GM18867 (cell line): ENCODE results near the gene ULK2.

Source experiments
- ATAC-seq: cut with Tn5 transposase; IDR thresholded peaks from one replicate; pipeline ENCODE4 v1.9.1; 2021; ENCODE audit warnings: mild to moderate bottlenecking, moderate library complexity; ENCODE audit not compliant: unreplicated experiment

Gene ULK2

DNA sequence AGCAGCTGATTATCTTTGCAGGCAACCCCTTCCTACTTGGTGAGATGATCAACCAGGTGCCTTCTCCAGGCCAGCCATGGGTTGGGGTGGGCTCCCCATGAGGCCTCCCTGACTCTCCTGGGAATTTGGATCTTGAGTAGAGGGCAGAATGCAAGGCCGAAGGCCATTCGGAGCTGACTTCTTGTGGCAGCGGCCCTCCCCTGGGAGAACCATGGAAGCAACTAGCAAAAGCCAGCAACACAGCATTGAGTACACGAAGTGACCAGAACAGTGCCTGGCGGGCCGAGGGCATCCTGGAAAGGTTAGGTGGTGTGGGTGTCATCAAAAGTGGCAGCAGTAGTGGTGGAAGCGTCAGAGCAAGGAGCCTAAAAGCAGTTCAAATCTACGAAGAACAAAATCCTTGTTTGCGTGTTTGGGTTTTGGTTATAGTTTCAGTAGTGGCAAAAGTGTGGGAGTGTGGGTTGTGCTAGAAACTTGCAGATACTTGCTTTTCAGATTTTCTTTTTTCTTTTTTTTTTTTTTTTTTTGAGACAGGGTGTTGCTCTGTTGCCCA lies 117.6 kb downstream of the ULK2 start:
- ATAC-seq: no peak

DNA sequence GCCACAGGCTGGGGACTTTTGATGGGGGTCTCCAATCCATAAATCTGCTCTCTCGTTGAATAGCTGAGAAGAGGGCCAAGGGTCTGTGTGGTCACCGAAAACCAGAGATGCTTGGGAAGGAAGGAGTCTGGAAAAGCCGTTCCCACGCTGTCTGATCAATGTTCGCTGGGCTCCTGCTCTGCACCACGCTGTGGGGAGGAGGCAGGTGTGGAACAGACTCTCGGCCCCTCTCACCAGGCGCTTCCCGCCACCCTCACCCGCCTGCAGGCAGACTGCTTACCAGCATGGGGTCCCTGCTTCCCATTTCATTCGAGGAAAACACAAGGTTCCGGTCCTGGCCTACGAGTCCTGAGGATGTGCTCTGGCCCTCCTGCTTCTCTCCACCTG lies 118.9 kb downstream of the ULK2 start:
- no peak for ATAC-seq

DNA sequence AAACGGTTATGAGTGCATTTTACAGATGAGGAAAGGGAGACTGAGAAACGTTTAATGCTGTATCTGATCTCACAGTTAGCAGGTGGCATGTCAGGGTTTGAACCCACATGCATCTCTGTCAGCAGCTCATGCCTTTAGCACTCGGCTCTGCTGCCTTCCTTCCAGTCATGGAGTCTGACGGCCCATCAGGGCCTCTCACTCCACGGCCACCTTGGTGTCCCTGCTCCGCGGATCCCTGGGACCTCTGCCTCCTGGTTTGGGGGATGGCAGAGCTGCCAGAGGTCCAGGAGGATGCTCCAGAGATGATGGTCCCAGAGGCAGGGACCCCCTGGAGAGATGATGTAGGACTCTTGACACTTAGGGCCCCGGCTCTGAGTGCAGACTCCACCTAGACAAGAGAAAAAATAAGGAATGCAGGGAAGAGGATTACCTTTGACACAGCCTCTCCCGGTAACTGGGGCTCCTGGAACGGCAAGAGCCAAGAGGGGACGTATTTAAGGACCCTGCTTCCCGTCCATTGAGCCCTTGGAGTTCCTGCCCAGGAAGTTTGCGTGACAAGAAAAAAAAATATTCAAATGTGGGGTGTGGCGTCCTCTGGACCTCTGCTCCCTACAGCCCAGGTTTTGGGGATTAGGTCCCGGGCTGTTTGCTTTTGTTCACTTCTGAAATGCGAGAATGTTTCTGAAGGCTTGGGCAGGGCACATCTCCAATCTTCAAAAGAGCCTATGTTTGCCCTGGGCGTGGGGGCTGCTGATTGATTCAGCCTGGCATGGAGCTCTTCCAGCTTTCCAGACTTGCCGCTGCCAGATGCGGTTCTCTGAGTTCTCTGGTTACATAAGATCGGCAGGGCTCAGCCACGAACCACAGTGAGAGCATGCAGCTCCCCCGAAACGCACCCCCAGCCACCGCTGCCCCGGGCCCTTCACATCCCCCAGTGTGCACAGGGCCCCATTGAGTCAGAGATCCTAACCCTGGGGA lies 119.6 kb downstream of the ULK2 start, which contains the start of gene ALDH3A1:
Gene ALDH3A1, minus strand, starts transcription at position 470 of the 978 bp plus-strand sequence. CDS start 3,169 bp downstream, outside the sequence.
- ATAC-seq: no peak

DNA sequence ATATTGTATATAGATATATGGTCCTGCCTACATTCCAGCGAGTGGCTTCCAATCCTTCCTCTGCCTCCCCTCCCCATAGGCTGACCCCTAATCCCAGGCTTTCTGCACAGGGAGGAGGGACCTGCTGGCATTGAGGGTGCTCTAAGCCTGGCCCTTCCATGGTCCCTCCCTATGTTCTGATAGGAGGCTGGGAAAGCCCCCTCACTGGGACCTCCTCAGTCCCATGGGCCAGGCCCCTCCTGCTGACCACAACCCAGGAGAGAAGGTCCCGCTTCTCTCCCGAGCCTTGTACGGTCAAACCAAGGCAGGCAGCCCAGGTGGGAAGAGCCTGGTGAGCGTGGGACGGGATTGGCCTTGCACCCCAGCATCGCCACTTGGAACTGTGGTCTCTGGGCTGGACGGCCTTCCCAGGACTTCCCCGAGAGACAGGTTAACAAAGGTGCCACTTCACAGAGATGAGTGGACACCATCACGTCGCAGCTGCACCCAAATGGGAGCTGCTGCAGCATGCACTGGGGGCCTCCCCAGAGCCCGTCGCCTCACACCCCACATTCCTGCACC lies 120.5 kb downstream of the ULK2 start:
- ATAC-seq: no peak

DNA sequence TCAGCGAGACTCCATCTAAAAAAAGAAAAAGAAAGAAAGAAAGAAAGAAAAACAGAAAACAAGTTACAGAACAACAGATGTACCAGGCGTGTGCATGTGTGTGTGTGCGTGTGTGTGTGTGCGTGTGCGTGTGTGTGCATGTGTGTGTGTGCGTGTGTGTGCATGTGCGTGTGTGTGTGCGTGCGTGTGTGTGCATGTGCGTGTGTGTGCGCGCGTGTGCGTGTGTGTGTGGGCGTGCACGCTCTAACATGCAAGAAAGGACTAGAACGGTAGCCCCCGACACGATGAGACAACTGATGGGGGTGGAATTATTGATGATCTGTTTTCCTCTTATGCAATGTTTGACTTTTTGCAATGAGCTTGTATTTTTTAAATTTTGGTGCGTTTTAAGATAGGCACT lies 121.2 kb downstream of the ULK2 start:
- ATAC-seq: no peak

DNA sequence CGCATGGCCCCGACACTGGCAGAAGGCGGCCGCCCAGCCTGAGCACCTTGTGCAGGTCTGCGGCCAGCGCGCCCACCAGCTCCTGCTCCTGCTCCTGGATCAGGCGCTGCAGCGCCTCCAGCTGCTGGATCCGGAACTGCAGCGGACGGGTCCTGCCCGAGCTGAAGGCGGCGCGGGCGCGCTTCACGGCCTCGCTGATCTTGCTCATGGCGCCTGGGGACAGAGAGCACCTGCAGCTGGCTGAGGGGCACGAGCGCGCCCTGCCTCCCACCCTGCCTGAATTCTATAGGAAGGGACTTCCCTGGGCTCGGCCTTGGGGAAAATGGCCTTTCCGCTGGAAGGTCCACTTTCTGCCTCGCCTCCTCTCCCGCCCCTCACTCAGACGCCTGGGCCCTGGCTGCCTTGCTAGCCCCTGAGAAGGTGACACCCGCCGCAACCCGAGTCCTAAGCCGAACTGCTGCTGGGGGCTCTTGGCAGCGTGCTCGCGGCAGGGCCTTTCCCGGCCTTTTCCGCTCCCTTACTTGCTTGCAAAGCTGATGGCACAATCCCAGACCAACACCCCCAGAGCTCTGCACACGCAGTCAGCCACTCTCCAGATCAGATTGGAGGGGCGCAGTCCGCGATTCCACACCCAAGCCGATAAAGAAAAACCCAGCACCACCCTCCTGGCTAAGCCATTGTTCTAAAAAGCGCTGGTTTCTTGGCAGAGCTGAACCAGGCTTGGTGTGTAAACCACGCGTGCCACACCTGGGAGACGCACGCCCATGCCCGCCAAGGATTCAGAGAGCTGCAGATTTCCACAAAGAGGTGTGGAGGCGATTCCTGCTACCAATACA lies 122.6 kb downstream of the ULK2 start:
- ATAC-seq: no peak

DNA sequence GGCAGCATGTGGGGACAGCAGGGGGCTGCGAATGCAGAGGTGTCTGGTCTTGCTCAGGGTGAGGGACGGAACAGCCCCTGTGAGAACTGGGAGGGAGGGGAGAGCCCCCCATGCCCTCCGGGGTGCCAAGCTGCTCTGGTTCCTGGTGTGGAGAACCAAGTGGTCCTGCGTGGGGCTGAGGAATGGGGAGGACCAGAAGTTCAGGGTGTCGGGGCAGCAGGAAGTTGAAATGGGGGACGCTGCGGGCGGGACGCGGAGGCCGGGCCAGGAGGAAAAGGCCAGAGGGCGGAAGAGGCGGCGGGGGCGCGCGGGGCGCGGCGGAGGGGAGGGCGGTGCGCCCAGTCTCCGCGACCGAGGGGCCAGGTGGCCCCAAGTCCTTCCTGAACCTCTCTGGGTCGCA lies 123.2 kb downstream of the ULK2 start:
- ATAC-seq: no peak

DNA sequence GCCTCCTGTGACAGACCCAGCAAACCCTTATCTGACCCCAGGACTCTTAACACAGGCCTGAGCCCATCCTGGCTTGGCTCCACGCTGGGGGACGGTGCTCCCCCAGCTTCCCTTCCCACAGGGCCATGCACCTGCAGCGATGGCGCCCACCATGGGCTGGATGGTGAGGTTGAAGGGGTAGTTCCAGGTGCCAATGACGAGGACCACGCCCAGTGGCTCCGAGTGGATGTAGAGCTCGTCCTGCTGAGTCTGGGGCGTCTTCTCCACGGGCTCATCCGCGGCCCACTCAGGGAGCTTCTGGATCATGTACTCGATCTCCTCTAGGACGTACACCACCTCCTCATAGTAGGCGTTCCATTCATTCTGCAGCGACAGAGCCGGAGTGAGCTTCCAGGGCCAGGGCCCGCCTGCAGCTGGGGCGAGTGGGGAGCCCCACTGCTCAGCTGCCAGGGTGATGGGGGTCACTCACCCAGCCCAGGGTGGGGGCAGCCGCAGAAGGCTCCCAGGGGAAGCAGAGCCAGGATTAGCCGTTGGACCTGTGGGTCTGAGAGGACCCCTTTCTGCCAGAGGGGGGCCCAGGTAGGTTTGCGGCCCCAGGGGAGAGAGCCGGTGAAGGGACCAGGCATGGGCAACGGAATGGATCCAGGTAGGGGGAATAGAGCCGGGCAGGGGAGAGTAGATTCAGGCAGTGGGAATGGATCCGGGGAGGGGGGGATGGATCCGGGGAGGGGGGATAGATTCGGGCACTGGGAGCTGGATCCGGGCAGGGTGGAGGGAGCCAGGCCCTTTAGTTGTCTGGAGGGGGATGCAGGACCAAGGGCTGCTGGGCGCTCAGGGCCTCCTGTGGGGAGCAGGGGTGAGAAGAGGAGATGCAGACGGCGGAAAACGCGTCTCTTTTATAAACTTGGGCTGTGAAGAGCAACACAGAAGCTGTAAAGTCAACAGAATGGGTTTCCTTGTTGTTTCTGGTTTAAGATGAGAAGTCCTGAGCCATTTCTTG lies 124.3 kb downstream of the ULK2 start:
- no peak for ATAC-seq

DNA sequence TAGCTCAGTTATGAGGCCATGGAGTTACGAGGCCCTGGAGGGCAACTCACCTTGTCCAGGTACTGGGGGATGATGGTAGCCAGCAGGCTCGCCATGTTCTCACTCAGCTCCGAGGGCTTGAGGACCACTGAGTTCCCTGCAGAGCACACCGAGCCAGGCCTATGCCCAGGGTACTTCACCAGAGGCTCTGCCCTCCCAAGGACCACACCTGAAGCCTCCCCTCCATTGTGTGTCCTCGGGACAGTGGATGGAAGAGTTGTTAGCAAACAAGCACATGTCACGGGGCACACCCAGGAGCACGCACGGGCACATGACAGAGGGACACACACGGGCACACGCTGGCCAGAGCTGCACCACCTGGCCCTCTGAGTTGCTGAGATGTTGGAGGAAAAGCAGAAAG lies 125.2 kb downstream of the ULK2 start:
- no peak for ATAC-seq

DNA sequence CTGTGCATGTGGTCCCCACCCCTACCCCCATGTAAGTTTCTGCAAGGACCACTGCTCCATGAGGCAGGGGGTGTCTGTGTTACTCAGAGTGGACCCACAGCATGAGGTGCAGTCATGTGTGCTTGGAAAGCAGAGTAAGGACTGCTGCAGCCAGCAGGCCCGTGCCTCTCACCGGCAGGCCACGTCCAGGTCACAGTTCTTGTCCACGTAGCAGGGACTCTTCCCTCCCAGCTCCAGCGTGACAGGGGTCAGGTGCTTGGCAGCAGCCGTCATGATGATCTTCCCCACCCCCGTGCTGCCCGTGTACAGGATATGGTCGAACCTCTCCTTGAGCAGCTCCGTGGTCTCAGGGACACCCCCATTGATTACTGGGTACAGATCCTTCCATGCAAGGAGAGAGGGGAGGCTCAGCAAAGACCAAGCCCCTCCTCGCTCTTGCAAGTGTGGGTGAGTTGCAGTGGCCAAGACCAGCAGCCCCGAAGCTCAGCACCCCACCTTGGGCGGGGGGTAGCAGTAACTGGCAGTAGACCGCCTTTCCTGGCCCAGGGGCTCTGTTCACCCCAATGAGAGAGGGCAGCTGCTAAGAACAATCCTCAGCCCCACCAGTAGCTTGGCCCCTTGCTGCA lies 125.8 kb downstream of the ULK2 start:
- no peak for ATAC-seq

DNA sequence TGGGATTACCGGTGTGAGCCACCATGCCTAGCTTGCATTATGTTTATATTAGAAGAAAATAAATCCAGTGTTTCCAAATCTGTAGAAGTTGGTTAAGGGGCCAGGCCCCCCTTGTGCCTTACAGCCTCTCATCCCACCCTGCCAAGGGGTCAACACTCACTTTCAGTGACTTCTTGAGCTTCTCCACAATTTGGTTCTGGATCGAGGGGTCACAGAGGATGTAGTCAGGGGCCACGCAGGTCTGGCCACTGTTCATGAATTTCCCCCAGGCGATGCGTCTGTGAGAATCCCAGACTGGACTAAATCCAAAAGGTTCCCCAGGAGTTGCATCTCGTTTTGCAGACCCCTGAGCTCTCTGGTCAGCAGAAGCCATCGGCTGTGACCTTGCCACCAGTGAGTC lies 126.8 kb downstream of the ULK2 start:
- ATAC-seq: no peak

DNA sequence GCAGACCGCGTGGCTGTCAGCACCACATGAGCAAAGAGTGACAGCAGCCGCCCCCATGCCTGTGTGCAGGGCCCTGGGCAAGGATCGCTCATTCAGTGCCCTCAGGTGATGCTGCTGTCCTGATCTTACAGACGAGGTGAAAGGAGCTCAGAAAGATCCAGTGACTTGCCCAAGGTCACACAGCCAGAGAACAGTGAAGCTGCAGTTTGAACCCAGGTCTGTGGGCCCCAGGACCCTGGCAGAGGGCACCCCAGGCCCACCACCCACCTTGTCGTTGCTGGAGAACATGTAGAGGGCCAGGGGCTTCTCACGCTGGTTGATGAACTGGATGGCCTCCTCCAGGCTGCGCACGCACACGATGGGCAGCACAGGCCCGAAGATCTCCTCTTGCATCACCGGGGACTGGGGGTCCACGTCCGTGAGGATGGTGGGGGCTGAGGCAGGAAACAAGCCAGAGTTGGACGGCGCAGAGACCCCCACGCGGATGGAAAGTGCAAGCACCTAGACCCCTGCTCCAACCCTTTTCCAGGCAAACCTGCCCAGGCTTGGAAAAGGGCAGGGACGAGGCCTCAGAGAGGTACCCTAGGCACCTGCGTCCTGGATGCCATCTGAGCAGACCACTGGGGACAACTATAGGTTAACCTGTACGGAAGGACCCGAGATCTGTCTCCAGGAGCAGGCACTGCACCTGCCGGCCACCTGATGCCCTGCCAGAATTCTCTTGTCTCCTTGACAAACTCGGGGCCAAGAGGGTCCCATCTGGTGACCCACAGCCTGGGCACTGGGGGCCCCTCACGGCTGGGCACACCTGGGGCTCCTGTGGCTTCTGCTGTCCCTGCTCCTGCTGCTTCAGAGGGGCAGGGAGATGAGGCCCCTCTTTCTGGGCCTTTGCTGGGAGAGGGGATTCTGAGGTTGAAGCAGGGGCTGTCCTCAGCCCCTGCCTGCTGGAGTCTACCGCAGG lies 128.2 kb downstream of the ULK2 start:
- no peak for ATAC-seq

DNA sequence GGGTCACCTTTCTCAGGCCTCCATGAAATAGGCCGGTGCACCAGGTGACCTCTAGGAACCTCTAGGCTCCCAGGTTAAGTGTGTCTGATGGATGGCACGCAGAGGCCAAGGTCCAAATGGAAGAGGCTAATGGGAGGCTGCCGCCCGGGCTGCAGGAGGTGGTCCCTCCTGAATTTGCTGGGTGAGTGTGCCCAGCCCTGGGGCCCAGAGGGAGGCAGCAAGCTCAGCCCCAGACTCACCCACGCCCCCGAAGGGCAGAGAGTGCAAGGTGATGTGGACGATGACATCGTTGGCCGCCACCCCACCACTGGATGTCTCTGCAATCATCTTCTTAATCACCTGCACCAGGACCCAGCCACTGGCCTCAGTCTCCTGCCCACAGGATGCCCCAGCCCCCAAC lies 129.0 kb downstream of the ULK2 start:
- ATAC-seq: no peak

DNA sequence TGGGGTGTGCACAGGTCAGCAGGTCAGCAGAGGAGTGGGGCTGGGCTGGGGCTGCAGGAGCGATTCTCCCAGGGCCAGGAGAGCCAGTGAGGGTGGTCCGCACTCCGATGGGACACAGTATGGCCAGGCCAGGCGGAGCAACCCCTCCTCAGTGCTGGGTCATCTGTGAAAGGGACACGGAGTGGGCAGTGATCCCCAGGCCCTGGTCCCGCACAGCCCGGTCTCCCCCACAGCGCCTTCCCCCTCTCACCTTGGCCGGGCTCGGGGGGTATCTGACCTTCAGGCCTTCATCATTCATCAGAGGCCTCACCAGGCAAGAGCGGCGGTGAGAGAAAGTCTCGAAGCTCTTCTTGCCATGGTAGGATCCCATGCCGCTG lies 129.7 kb downstream of the ULK2 start:
- ATAC-seq: no peak

DNA sequence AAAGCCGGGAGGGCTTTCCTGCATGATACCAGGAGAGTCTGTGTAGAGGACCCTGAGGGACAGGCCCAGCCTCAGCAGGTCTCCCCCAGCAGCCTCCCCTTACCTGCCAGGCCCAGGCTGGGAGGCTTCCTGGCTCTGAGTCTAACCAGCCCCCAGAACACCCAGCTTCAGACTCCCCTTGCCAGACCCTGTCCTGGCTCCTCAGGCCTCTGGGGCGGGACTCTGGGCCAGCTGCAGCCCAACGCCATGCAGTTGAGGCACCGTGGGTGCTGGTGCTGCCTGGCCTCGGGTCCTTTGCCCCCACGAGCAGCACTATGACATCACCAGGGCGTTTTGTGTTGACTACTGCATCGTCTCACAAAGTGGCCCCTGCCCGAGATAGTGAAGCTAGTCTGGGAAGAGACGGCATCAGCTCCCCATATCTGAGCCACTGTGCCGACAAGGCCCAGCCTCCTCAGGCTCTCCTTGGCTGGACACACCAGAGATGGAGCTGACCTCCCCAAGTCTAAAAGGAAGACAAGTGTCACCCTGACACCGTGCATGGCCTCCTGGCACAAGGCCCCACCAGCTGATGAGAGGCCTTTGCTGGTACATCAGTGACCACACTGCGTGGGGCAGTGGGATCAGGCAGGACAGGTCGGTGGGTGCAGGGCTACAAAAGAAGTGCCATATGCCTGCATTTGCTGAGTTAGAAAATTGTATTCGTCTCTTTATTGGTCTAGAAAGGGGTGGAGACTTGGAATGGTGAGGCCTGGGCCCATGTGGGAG lies 130.2 kb downstream of the ULK2 start:
- no peak for ATAC-seq

DNA sequence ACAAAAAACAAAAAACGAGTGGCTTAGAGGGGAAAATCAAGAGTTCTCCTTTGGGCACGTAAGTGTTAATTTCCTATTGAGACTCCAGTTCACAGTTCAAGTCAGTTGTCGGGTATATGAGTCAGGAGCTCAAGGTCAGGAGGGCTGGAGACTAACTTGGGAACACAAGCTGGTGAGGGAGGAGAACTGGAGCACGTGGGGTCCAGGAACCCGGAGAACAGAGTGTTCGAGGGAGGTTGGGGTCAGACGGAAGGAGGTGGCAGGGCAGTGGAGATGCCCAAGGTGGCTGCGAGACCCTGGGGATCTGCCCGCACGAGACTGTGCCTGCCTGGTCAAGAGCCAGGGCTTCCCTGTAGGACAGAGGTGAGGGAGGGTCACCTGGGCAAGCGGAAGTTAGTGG lies 131.7 kb downstream of the ULK2 start:
- ATAC-seq: no peak

DNA sequence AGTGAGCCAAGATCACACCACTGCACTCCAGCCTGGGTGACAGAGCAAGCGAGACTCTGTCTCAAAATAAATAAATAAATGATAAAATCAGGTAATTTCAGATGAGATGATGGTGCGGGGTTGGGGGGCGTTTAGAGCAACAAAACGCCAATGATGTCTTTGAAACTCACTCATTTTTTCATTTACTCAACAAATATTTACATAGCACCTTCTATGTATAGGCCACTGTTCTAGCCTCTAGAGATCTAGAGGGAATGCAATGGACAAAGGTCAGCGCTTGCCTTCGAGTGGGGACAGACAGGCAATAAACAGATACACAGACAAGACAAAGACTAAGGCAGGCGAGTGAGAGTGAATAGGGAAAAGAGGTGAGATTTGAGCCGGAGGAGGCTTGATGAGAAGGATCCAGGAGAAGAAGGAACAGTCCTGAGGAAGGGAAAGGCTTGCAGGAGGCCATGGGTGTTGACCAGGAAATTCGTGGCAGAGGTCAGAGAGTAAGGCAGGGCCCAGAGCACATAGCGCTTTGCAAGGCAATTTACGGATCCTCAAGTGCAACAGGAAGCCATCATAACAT lies 133.7 kb downstream of the ULK2 start:
- no peak for ATAC-seq
